Uterus (tissue), 4 donors: ENCODE results near the gene CDX4. TPM values are rescaled to one million over a fixed set of nuclear protein-coding genes. Genes with fewer than 3 reads are reported as not detected.

Experiments
- DNase-seq, 2 donors: peaks; one replicate each; pipeline ENCODE4 v3.0.0-alpha.2; 2019 to 2020
- H3K27ac ChIP-seq, 2 donors: fragments of 200-600 bp; sonication (generic); 1 replicate in 1 of 2; 2 replicates in 1 of 2; pipeline ENCODE4 v1.5.1; 2016 to 2018
- H3K27me3 ChIP-seq, 2 donors: fragments of 200-600 bp; sonication (generic); one replicate each; pipeline ENCODE4 v1.5.1; 2018 to 2019; ENCODE audit warnings: control low read depth in 1 of 2
- H3K36me3 ChIP-seq, 2 donors: fragments of 200-600 bp; sonication (generic); one replicate each; pipeline ENCODE4 v1.5.1; 2019; ENCODE audit warnings: control low read depth in 1 of 2
- H3K4me1 ChIP-seq, 2 donors: fragments of 200-600 bp; sonication (generic); one replicate each; pipeline ENCODE4 v1.5.1; 2018 to 2019; ENCODE audit warnings: control low read depth in 1 of 2
- H3K4me3 ChIP-seq, 2 donors: fragments of 200-600 bp; sonication (generic); 1 replicate in 1 of 2; 2 replicates in 1 of 2; pipeline ENCODE4 v1.5.1; 2018 to 2019; ENCODE audit warnings: mild to moderate bottlenecking in 1 of 2
- H3K9me3 ChIP-seq, 2 donors: fragments of 200-600 bp; sonication (generic); one replicate each; pipeline ENCODE4 v1.5.1; 2019; ENCODE audit warnings: control low read depth in 1 of 2
- CTCF ChIP-seq, 4 experiments: fragments of 200-600 bp in 2 of 4; fragments of 450-650 bp in 2 of 4; sonication (generic) in 2 of 4; IDR thresholded peaks; one replicate each; pipeline ENCODE4 v1.5.1; 2016 to 2019; ENCODE audit warnings: antibody characterized with exemption in 4 of 4, mild to moderate bottlenecking in 2 of 4, moderate library complexity in 1 of 4
- POLR2A ChIP-seq, 2 donors: fragments of 450-650 bp; IDR thresholded peaks; one replicate each; pipeline ENCODE4 v1.6.1; 2016; ENCODE audit warnings: antibody characterized with exemption in 2 of 2, mild to moderate bottlenecking in 1 of 2, moderate library complexity in 1 of 2
- intact Hi-C: fragments of 100-400 bp; cut with DNase I; formaldehyde crosslinking; loops from one replicate; pipeline ENCODE4 v1.15.1; 2023; ENCODE audit warnings: low total_unique reads
- total RNA-seq, 4 donors: library from RNA; depleted of rRNA in 3 of 4; stranded (reverse); fragments of >200 nt in 3 of 4; gene quantifications; one replicate each; pipeline versions ENCODE4 v1.1.0 to v1.2.4, GENCODE V29; 2014 to 2023
- donor health status: DM: yes; HTN: yes; CAD: no.

CDX4 gene
- total RNA-seq = not detected

DNA sequence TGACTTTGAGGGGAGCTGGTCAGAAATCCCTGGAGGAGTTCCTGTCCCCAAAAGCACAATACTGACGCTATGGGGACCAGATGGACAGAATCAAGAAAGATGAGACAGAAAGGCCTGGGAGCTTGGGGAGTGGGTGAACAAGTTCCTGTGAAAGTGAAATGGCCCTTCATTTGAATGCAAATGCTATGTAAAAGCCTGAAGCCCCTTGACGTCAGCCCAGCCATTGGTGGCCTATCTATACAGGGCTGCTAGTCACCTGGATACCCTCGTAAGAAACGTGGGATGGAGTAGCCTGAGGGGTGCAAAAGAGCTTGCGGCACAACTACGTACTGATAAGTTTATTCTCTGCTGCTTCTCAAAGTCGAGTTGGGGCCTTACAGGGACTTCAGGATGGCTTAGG lies at the start of gene CDX4:
Gene CDX4 (plus strand): TSS at position 223 of the 400 bp plus-strand sequence. CDS start 201 bp downstream, outside the sequence.
- Histone ChIP-seq H3K36me3 (no peaks in the 10 kb centered on the region), H3K9me3 (no peaks in the 10 kb centered on the region), H3K27ac (no peak within 1 kb of the TSS), H3K27me3 (no peaks in the 10 kb centered on the region), H3K4me3 (no peak within 1 kb of the TSS), H3K4me1 (no peaks in the 10 kb centered on the region)
- no peak for DNase-seq
- TF ChIP-seq POLR2A (IDR thresholded peaks at IDR 0.05) (no peak), CTCF (IDR thresholded peaks at IDR 0.05) (no peak)
- intact Hi-C loops = no loop called here

GRCh38 chrX:73398185-73398914 lies 48.5 kb upstream of the CDX4 start:
- no peaks in the 10 kb centered on the region for H3K4me1 ChIP-seq
- TF ChIP-seq CTCF (IDR thresholded peaks at IDR 0.05) (no peak), POLR2A (IDR thresholded peaks at IDR 0.05) (no peak)
- intact Hi-C loops = no loop called here
- no peaks in the 10 kb centered on the region for H3K27me3 ChIP-seq
- no peak overlapping the region for H3K4me3 ChIP-seq
- H3K9me3 ChIP-seq = no peaks in the 10 kb centered on the region
- no peak overlapping the region for H3K27ac ChIP-seq
- no peaks in the 10 kb centered on the region for H3K36me3 ChIP-seq
- no peak for DNase-seq

GRCh38 chrX:73400136-73400748 lies 46.6 kb upstream of the CDX4 start:
- no peaks in the 10 kb centered on the region for H3K9me3 ChIP-seq
- no peaks in the 10 kb centered on the region for H3K36me3 ChIP-seq
- no peaks in the 10 kb centered on the region for H3K4me1 ChIP-seq
- no peak for DNase-seq
- no peak overlapping the region for H3K4me3 ChIP-seq
- no peak overlapping the region for H3K27ac ChIP-seq
- intact Hi-C loops = no loop called here
- H3K27me3 ChIP-seq = no peaks in the 10 kb centered on the region
- TF ChIP-seq POLR2A (IDR thresholded peaks at IDR 0.05) = no peak
- TF ChIP-seq CTCF (IDR thresholded peaks at IDR 0.05) = no peak

- Histone ChIP-seq H3K4me3 (no peak overlapping the region), H3K4me1 (no peaks in the 10 kb centered on the region), H3K9me3 (no peaks in the 10 kb centered on the region), H3K27ac (no peak overlapping the region), H3K36me3 (no peaks in the 10 kb centered on the region), H3K27me3 (no peaks in the 10 kb centered on the region)
- no peak for DNase-seq
- intact Hi-C loops = no loop called here
- no peak for TF ChIP-seq CTCF (IDR thresholded peaks at IDR 0.05)
- TF ChIP-seq POLR2A (IDR thresholded peaks at IDR 0.05) = no peak
Observed at GRCh38 chrX:73401591-73402266, 45.1 kb upstream of the CDX4 start.

DNA sequence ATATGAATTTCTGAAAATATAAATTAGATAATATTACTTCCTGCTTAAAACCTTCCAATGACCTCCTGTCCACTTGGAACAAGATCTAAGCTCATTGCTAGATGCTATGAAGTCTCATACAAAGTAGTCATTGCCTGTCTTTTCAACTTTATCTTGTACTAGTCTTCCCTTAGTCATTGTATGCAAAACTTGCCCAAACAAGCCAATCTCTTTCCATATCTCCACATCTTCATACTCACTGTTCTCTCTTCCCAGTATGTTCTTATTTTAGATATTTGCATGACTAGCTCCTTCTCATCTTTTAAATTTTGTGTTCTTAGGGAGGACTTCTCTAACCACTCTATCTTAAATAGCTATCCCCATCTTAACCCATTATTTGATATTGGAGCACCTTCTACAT lies 33.9 kb upstream of the CDX4 start:
- Histone ChIP-seq H3K27ac (no peak overlapping the region), H3K27me3 (no peaks in the 10 kb centered on the region), H3K4me3 (no peak overlapping the region), H3K36me3 (no peaks in the 10 kb centered on the region), H3K4me1 (no peaks in the 10 kb centered on the region), H3K9me3 (no peaks in the 10 kb centered on the region)
- DNase-seq = no peak
- intact Hi-C loops = no loop called here
- no peak for TF ChIP-seq POLR2A (IDR thresholded peaks at IDR 0.05)
- TF ChIP-seq CTCF (IDR thresholded peaks at IDR 0.05) = no peak
